SJCRH30 (cell line): Measurements from ENCODE around the gene CD300A. TPM values are rescaled to one million over a fixed set of nuclear protein-coding genes. Genes with fewer than 3 reads are reported as not detected.

ENCODE experiments used
- DNase-seq, 2 experiments: peaks; one replicate each; pipeline ENCODE4 v3.0.0-alpha.2; 2015 to 2020
- H3K27ac ChIP-seq: fragments of 250-450 bp; sonication (Bioruptor Pico); 2 replicates; pipeline ENCODE4 v1.5.1; 2020; ENCODE audit warnings: mild to moderate bottlenecking, moderate library complexity
- H3K27me3 ChIP-seq: fragments of 250-450 bp; sonication (Bioruptor Pico); 2 replicates; pipeline ENCODE4 v1.5.1; 2020; ENCODE audit warnings: mild to moderate bottlenecking, moderate library complexity
- H3K36me3 ChIP-seq: fragments of 250-450 bp; sonication (Bioruptor Pico); 2 replicates; pipeline ENCODE4 v1.5.1; 2020; ENCODE audit warnings: mild to moderate bottlenecking, moderate library complexity
- H3K4me1 ChIP-seq: fragments of 250-450 bp; sonication (Bioruptor Pico); 2 replicates; pipeline ENCODE4 v1.5.1; 2020; ENCODE audit warnings: mild to moderate bottlenecking, moderate library complexity
- H3K4me3 ChIP-seq: fragments of 250-450 bp; sonication (Bioruptor Pico); 2 replicates; pipeline ENCODE4 v1.5.1; 2020; ENCODE audit warnings: mild to moderate bottlenecking, moderate library complexity
- H3K9me3 ChIP-seq: fragments of 250-450 bp; sonication (Bioruptor Pico); replicated peaks from 2 replicates; pipeline ENCODE4 v1.5.1; 2020; ENCODE audit warnings: mild to moderate bottlenecking, moderate library complexity
- total RNA-seq: library from RNA; depleted of rRNA; stranded (reverse); fragments of >200 nt; shearing (Covaris generic); gene quantifications from 2 replicates; pipeline ENCODE4 v1.2.3, GENCODE V29; 2014

CD300A gene
- total RNA-seq, 1 experiment from 2014 or later, result not detected

- H3K9me3 ChIP-seq, result no peaks in the 10 kb centered on the region
- no peak overlapping the region for H3K4me3 ChIP-seq
- H3K27ac ChIP-seq, result no peak overlapping the region
- H3K36me3 ChIP-seq, result no peaks in the 10 kb centered on the region
- peaks cover 20% of the 10 kb centered on the region for H3K27me3 ChIP-seq
- no peak for DNase-seq
- H3K4me1 ChIP-seq, result no peaks in the 10 kb centered on the region
Observed at GRCh38 chr17:74522381-74523105, 56.1 kb downstream of the CD300A start.

GRCh38 chr17:74523308-74523707, 56.9 kb downstream of the CD300A start:
- Histone ChIP-seq H3K9me3 (no peaks in the 10 kb centered on the region), H3K27me3 (peaks cover 20% of the 10 kb centered on the region), H3K4me3 (no peak overlapping the region), H3K4me1 (no peaks in the 10 kb centered on the region), H3K27ac (no peak overlapping the region), H3K36me3 (no peaks in the 10 kb centered on the region)
- no peak for DNase-seq

- H3K4me1 ChIP-seq, result no peaks in the 10 kb centered on the region
- DNase-seq, result no peak
- H3K27me3 ChIP-seq, result peaks cover 24% of the 10 kb centered on the region
- H3K9me3 ChIP-seq, result no peaks in the 10 kb centered on the region
- no peak overlapping the region for H3K27ac ChIP-seq
- no peaks in the 10 kb centered on the region for H3K36me3 ChIP-seq
- H3K4me3 ChIP-seq, result no peak overlapping the region
Observed at GRCh38 chr17:74524653-74525464, 58.4 kb downstream of the CD300A start.

GRCh38 chr17:74525465-74525725, 59.0 kb downstream of the CD300A start:
- Histone ChIP-seq H3K27me3 (peaks cover 24% of the 10 kb centered on the region), H3K4me3 (no peak overlapping the region), H3K9me3 (no peaks in the 10 kb centered on the region), H3K36me3 (no peaks in the 10 kb centered on the region), H3K4me1 (no peaks in the 10 kb centered on the region), H3K27ac (no peak overlapping the region)
- DNase-seq, result no peak

GRCh38 chr17:74525781-74526288, 59.4 kb downstream of the CD300A start:
- Histone ChIP-seq H3K27me3 (peaks cover 24% of the 10 kb centered on the region), H3K9me3 (no peaks in the 10 kb centered on the region), H3K36me3 (no peaks in the 10 kb centered on the region), H3K27ac (no peak overlapping the region), H3K4me1 (no peaks in the 10 kb centered on the region), H3K4me3 (no peak overlapping the region)
- DNase-seq, result no peak

- H3K36me3 ChIP-seq, result no peaks in the 10 kb centered on the region
- H3K27me3 ChIP-seq, result peaks cover 24% of the 10 kb centered on the region
- no peaks in the 10 kb centered on the region for H3K9me3 ChIP-seq
- H3K4me3 ChIP-seq, result no peak overlapping the region
- H3K27ac ChIP-seq, result no peak overlapping the region
- no peak for DNase-seq
- H3K4me1 ChIP-seq, result no peaks in the 10 kb centered on the region
Observed at GRCh38 chr17:74526681-74527080, 60.2 kb downstream of the CD300A start.

GRCh38 chr17:74527081-74527480, 60.6 kb downstream of the CD300A start:
- no peak overlapping the region for H3K27ac ChIP-seq
- H3K36me3 ChIP-seq, result no peaks in the 10 kb centered on the region
- no peaks in the 10 kb centered on the region for H3K4me1 ChIP-seq
- H3K4me3 ChIP-seq, result no peak overlapping the region
- DNase-seq, result no peak
- no peaks in the 10 kb centered on the region for H3K9me3 ChIP-seq
- H3K27me3 ChIP-seq, result peaks cover 23% of the 10 kb centered on the region

GRCh38 chr17:74527756-74528155, 61.3 kb downstream of the CD300A start:
- peaks cover 25% of the 10 kb centered on the region for H3K27me3 ChIP-seq
- H3K36me3 ChIP-seq, result no peaks in the 10 kb centered on the region
- H3K27ac ChIP-seq, result no peak overlapping the region
- no peak overlapping the region for H3K4me3 ChIP-seq
- no peaks in the 10 kb centered on the region for H3K4me1 ChIP-seq
- DNase-seq, result no peak
- H3K9me3 ChIP-seq, result no peaks in the 10 kb centered on the region

GRCh38 chr17:74528491-74529199, 62.2 kb downstream of the CD300A start:
- no peaks in the 10 kb centered on the region for H3K4me1 ChIP-seq
- H3K27me3 ChIP-seq, result peaks cover 16% of the 10 kb centered on the region
- H3K9me3 ChIP-seq, result no peaks in the 10 kb centered on the region
- H3K27ac ChIP-seq, result no peak overlapping the region
- H3K36me3 ChIP-seq, result no peaks in the 10 kb centered on the region
- no peak overlapping the region for H3K4me3 ChIP-seq
- no peak for DNase-seq

GRCh38 chr17:74529243-74529642, 62.8 kb downstream of the CD300A start:
- Histone ChIP-seq H3K4me3 (no peak overlapping the region), H3K27ac (no peak overlapping the region), H3K9me3 (no peaks in the 10 kb centered on the region), H3K27me3 (peaks cover 13% of the 10 kb centered on the region), H3K36me3 (no peaks in the 10 kb centered on the region), H3K4me1 (no peaks in the 10 kb centered on the region)
- DNase-seq, result peak in 1 of 2 experiments; percentile 2

- Histone ChIP-seq H3K27ac (no peak overlapping the region), H3K9me3 (0 out of 2 replicates have a peak, but pooled peaks cover 3% of the 10 kb centered on the region), H3K27me3 (peaks cover 15% of the 10 kb centered on the region), H3K4me1 (no peaks in the 10 kb centered on the region), H3K36me3 (no peaks in the 10 kb centered on the region), H3K4me3 (no peak overlapping the region)
- no peak for DNase-seq
Observed at GRCh38 chr17:74530831-74531150, 64.4 kb downstream of the CD300A start.

- Histone ChIP-seq H3K4me3 (no peak within 1 kb of the TSS), H3K27ac (no peak within 1 kb of the TSS), H3K36me3 (no peaks in the 10 kb centered on the region), H3K9me3 (0 out of 2 replicates have a peak, but pooled peaks cover 3% of the 10 kb centered on the region), H3K27me3 (peaks cover 13% of the 10 kb centered on the region), H3K4me1 (no peaks in the 10 kb centered on the region)
- DNase-seq, result no peak
Observed at GRCh38 chr17:74531231-74531761, 64.9 kb downstream of the CD300A start, which contains the start of gene CD300LB. Gene CD300LB, minus strand, starts transcription at chr17:74531475. Its CDS starts 125 bp downstream, at chr17:74531350.

- Histone ChIP-seq H3K9me3 (0 out of 2 replicates have a peak, but pooled peaks cover 3% of the 10 kb centered on the region), H3K27me3 (peaks cover 20% of the 10 kb centered on the region), H3K27ac (no peak overlapping the region), H3K36me3 (no peaks in the 10 kb centered on the region), H3K4me1 (no peaks in the 10 kb centered on the region), H3K4me3 (no peak overlapping the region)
- peak; percentile 3 to 15 for DNase-seq
Observed at GRCh38 chr17:74532115-74532514, 65.7 kb downstream of the CD300A start.
